Right ventricle myocardium inferior (tissue), 1 donor: ENCODE results near the gene CTXND2. TPM values are rescaled to one million over a fixed set of nuclear protein-coding genes. Genes with fewer than 3 reads are reported as not detected.
"Not testable (repeated sequence)": the region's sequence is repeated elsewhere in the genome, so short reads cannot be mapped to it uniquely, and the experiment has no call there.

ENCODE experiments used
- ATAC-seq: fragments of 200-7000 bp; cut with Tn5 transposase; one replicate; pipeline ENCODE4 v1.9.1; 2020; ENCODE audit warnings: mild to moderate bottlenecking, moderate library complexity
- DNase-seq: peaks from one replicate; pipeline ENCODE4 v3.0.0; 2021; ENCODE audit errors: missing footprints
- intact Hi-C: fragments of 100-400 bp; cut with DNase I; formaldehyde crosslinking; loops from one replicate; pipeline ENCODE4 v1.11.0; 2022
- total RNA-seq: library from RNA; stranded (reverse); fragmentation: NEBNext Ultra II Directional; extraction: Animal tissue kit (Norgen Biotek cat#: 25700); gene quantifications from one replicate; pipeline ENCODE4 v1.2.1, GENCODE V29; 2021
- donor health status: DM: no; HTN: yes; CAD: no; lungs with severe emphysema.

CTXND2 gene
- total RNA-seq, 1 donor from 2014 or later = not detected

- no peak for DNase-seq
- ATAC-seq = no peak
- intact Hi-C loops = loop anchor here (5.0 to 10.0 kb wide), 3 partner anchors 44 to 93 kb away; partner anchors contain the start of genes ARNT and CERS2
These were observed 41.4 kb downstream of the CTXND2 start for GRCh38 chr1:150928286-150928685.

DNA sequence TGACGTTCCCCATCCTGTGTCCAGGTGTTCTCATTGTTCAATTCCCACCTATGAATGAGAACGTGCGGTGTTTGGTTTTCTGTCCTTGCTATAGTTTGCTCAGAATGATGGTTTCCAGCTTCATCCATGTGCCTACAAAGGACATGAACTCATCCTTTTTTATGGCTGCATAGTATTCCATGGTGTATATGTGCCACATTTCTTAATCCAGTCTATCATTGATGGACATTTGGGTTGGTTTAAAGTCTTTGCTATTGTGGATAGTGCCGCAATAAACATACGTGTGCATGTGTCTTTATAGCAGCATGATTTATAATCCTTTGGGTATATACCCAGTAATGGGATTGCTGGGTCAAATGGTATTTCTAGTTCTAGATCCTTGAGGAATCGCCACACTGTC is 41.8 kb downstream of the CTXND2 start:
- not testable (repeated sequence) for DNase-seq, ATAC-seq
- intact Hi-C loops = loop anchor here (5.0 to 10.0 kb wide), 3 partner anchors 44 to 94 kb away; partner anchors contain the start of genes ARNT and CERS2

- ATAC-seq (no peak), DNase-seq (no peak)
- intact Hi-C loops = no loop called here
These were observed 44.8 kb downstream of the CTXND2 start for GRCh38 chr1:150931773-150932172.

DNA sequence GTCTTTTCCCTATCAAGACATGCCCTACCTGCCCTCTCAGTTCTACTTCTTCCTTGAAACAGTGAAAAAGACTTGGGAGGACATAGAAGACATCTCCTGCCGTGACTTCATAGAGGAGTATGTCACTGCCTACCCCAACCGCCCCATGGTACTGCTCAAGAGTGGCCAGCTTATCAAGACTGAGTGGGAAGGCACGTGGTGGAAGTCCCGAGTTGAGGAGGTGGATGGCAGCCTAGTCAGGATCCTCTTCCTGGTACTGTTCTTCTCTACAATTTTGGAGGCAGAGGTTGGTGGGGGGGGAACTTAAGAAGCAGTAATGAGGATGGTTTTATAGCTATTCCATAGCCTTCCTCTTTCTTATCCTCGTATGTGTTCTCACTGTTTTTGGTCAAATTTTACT is 57.9 kb downstream of the CTXND2 start:
- DNase-seq (no peak), ATAC-seq (no peak)
- intact Hi-C loops = no loop called here

- no peak for ATAC-seq
- DNase-seq = no peak
- intact Hi-C loops = no loop called here
These were observed 67.8 kb downstream of the CTXND2 start for GRCh38 chr1:150954708-150955107.

DNA sequence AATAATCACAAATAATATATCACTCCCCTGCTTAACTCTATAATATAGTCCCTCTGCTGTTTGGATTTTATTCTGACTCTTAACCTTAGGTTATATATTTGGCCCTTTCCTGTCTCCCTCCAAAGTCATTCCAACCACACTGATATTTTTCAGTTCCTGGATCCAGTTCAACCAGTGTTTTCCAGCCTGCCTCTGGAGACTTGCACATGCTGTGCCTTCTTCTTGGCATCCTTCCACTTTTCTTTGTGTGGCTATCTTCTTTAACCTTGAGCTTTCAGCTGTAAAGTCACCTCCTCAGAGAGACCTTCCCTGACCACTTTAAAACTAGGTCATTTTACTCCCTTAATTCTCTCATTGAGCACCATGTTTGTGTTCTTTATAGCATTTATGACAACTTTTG is 68.3 kb downstream of the CTXND2 start:
- DNase-seq = no peak
- ATAC-seq = no peak
- intact Hi-C loops = no loop called here

DNA sequence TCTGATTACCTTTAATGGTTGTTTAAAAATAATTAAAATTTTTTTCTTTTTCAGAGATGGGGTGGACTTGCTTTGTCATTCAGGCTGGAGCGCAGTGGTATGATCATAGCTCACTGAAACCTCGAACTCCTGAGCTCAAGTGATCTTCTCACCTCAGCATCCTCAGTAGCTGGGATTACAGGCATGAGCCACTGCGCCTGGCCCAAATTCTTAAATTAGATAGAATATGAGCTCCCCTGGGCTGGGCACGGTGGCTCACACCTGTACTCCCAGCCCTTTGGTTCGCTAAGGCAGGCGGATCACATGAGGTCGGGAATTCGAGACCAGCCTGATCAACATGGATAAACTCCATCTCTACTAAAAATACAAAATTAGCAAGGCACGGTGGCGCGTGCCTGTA is 70.7 kb downstream of the CTXND2 start:
- ATAC-seq = no peak
- intact Hi-C loops = no loop called here
- no peak for DNase-seq

DNA sequence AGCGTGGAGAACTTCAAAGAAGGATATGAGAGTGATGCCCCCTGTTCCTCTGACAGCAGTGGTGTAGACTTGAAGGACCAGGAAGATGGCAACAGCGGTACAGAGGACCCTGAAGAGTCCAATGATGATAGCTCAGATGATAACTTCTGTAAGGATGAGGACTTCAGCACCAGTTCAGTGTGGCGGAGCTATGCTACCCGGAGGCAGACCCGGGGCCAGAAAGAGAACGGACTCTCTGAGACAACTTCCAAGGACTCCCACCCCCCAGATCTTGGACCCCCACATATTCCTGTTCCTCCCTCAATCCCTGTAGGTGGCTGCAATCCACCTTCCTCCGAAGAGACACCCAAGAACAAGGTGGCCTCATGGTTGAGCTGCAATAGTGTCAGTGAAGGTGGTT is 73.7 kb downstream of the CTXND2 start:
- DNase-seq (no peak), ATAC-seq (no peak)
- intact Hi-C loops = no loop called here

- ATAC-seq = no peak
- no peak for DNase-seq
- intact Hi-C loops = no loop called here
These were observed 74.8 kb downstream of the CTXND2 start for GRCh38 chr1:150961756-150962155.

Other genes starting within 250 kb of the CTXND2 start
- 16.5 TPM for gene GOLPH3L, start 190.0 kb upstream of the CTXND2 start, total RNA-seq
- gene HORMAD1, start 166.2 kb upstream of the CTXND2 start, total RNA-seq = not detected
- gene CTSS, start 121.4 kb upstream of the CTXND2 start, total RNA-seq = 38.4 TPM
- gene CTSK, start 78.9 kb upstream of the CTXND2 start, total RNA-seq = 6.2 TPM
- gene ARNT, start 10.5 kb upstream of the CTXND2 start, total RNA-seq = 28.9 TPM
- gene SETDB1, start 39.2 kb downstream of the CTXND2 start, total RNA-seq = 16.2 TPM
- 92.6 TPM for gene CERS2, start 87.7 kb downstream of the CTXND2 start, total RNA-seq
- not detected for gene ANXA9, start 95.2 kb downstream of the CTXND2 start, total RNA-seq
- gene MINDY1, start 119.8 kb downstream of the CTXND2 start, total RNA-seq = 38.5 TPM
- 42.1 TPM for gene PRUNE1, start 121.3 kb downstream of the CTXND2 start, total RNA-seq
- 0.30 TPM for gene BNIPL, start 149.4 kb downstream of the CTXND2 start, total RNA-seq
- gene C1orf56, start 160.6 kb downstream of the CTXND2 start, total RNA-seq = 6.6 TPM
- 28.0 TPM for gene CDC42SE1, start 172.5 kb downstream of the CTXND2 start, total RNA-seq
- 4.9 TPM for gene MLLT11, start 173.3 kb downstream of the CTXND2 start, total RNA-seq
- gene GABPB2, start 183.6 kb downstream of the CTXND2 start, total RNA-seq = 8.4 TPM